Parathyroid adenoma (tissue), 2 donors: ENCODE data around the gene CRYGA.

Source experiments
- H2AFZ ChIP-seq: fragments of 300-600 bp; sonication (generic); one replicate; pipeline ENCODE4 v1.7.0; 2017; ENCODE audit warnings: antibody characterized with exemption, mild to moderate bottlenecking
- H3K27ac ChIP-seq: fragments of 300-600 bp; sonication (generic); one replicate; pipeline ENCODE4 v1.7.0; 2017
- H3K27me3 ChIP-seq: fragments of 300-600 bp; sonication (generic); one replicate; pipeline ENCODE4 v1.7.0; 2017; ENCODE audit warnings: low read length; ENCODE audit not compliant: control insufficient read depth, insufficient read depth
- H3K36me3 ChIP-seq: fragments of 300-600 bp; sonication (generic); one replicate; pipeline ENCODE4 v1.7.0; 2017; ENCODE audit warnings: low read length; ENCODE audit not compliant: control insufficient read depth, insufficient read depth
- H3K4me1 ChIP-seq: fragments of 300-600 bp; sonication (generic); one replicate; pipeline ENCODE4 v1.7.0; 2017; ENCODE audit warnings: control low read depth
- H3K4me2 ChIP-seq: fragments of 300-600 bp; sonication (generic); one replicate; pipeline ENCODE4 v1.7.0; 2017; ENCODE audit warnings: low read length
- H3K4me3 ChIP-seq: fragments of 300-600 bp; sonication (generic); one replicate; pipeline ENCODE4 v1.7.0; 2017; ENCODE audit warnings: low read depth, low read length
- H3K79me2 ChIP-seq: fragments of 300-600 bp; sonication (generic); one replicate; pipeline ENCODE4 v1.7.0; 2017; ENCODE audit warnings: control low read depth
- H3K9ac ChIP-seq: fragments of 300-600 bp; sonication (generic); one replicate; pipeline ENCODE4 v1.7.0; 2017; ENCODE audit warnings: mild to moderate bottlenecking
- H3K9me3 ChIP-seq: fragments of 300-600 bp; sonication (generic); one replicate; pipeline ENCODE4 v1.7.0; 2017; ENCODE audit warnings: low read length; ENCODE audit not compliant: control insufficient read depth
- CTCF ChIP-seq: fragments of 300-600 bp; sonication (generic); IDR thresholded peaks from one replicate; pipeline ENCODE4 v1.7.0; 2017; ENCODE audit warnings: antibody characterized with exemption, mild to moderate bottlenecking
- donor health status: primary hyperparathyroidism.

Gene CRYGA

GRCh38 chr2:208183526-208183925 is 20.1 kb upstream of the CRYGA start:
- no peak overlapping the region for H2AFZ ChIP-seq
- no peaks in the 10 kb centered on the region for H3K27me3 ChIP-seq
- no peaks in the 10 kb centered on the region for H3K79me2 ChIP-seq
- H3K4me2 ChIP-seq, result no peak overlapping the region
- no peak overlapping the region for H3K27ac ChIP-seq
- no peak overlapping the region for H3K4me3 ChIP-seq
- no peaks in the 10 kb centered on the region for H3K9me3 ChIP-seq
- no peak overlapping the region for H3K9ac ChIP-seq
- no peak for TF ChIP-seq CTCF
- H3K36me3 ChIP-seq, result no peaks in the 10 kb centered on the region
- no peaks in the 10 kb centered on the region for H3K4me1 ChIP-seq

DNA sequence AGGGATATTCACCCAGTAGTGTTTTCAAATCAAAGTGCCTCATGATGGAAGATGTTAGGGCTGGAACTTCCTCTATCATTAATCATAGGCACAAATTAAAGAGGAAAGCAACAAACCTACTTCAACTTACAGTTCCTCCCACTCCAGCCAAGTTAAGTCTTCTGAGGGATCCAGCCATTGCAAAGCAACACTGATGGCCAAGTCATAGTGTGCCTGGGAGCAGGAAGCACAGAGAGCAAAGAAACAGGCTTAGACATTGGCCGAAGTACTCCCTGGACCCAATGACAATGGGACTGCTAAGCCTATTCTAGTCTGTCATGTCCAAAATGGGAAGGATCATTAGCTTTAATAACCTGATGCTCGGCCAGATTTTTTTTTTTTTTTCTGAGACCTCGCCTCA is 19.4 kb upstream of the CRYGA start:
- Histone ChIP-seq H3K4me1 (no peaks in the 10 kb centered on the region), H3K79me2 (no peaks in the 10 kb centered on the region), H3K4me2 (no peak overlapping the region), H2AFZ (no peak overlapping the region), H3K9me3 (no peaks in the 10 kb centered on the region), H3K4me3 (no peak overlapping the region), H3K27me3 (no peaks in the 10 kb centered on the region), H3K27ac (no peak overlapping the region), H3K36me3 (no peaks in the 10 kb centered on the region), H3K9ac (no peak overlapping the region)
- TF ChIP-seq CTCF, result no peak

GRCh38 chr2:208179028-208179609 is 15.7 kb upstream of the CRYGA start:
- TF ChIP-seq CTCF, result no peak
- Histone ChIP-seq H3K27ac (no peak overlapping the region), H3K36me3 (no peaks in the 10 kb centered on the region), H3K9me3 (no peaks in the 10 kb centered on the region), H3K4me1 (no peaks in the 10 kb centered on the region), H3K9ac (no peak overlapping the region), H3K4me2 (no peak overlapping the region), H2AFZ (no peak overlapping the region), H3K4me3 (no peak overlapping the region), H3K27me3 (no peaks in the 10 kb centered on the region), H3K79me2 (no peaks in the 10 kb centered on the region)

DNA sequence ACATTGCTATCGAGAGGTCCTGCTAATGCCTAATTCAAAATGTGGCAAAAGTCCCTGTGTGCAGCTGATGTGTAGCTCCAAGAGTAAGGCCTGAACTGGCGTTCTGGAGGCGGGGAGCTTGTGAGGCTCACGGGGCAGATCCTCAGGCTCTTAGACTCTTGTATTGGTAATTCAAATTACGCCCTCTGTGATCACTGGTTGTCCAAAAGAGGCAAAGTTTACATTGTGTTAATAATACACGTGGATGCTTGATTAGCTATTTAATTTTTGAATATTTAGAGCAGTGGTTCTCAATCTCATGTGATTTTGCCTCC is 12.4 kb upstream of the CRYGA start:
- TF ChIP-seq CTCF, result no peak
- no peaks in the 10 kb centered on the region for H3K36me3 ChIP-seq
- H3K27me3 ChIP-seq, result no peaks in the 10 kb centered on the region
- H3K4me2 ChIP-seq, result no peak overlapping the region
- no peak overlapping the region for H3K27ac ChIP-seq
- H2AFZ ChIP-seq, result no peak overlapping the region
- H3K79me2 ChIP-seq, result no peaks in the 10 kb centered on the region
- H3K9me3 ChIP-seq, result no peaks in the 10 kb centered on the region
- H3K4me1 ChIP-seq, result no peaks in the 10 kb centered on the region
- H3K4me3 ChIP-seq, result no peak overlapping the region
- no peak overlapping the region for H3K9ac ChIP-seq

DNA sequence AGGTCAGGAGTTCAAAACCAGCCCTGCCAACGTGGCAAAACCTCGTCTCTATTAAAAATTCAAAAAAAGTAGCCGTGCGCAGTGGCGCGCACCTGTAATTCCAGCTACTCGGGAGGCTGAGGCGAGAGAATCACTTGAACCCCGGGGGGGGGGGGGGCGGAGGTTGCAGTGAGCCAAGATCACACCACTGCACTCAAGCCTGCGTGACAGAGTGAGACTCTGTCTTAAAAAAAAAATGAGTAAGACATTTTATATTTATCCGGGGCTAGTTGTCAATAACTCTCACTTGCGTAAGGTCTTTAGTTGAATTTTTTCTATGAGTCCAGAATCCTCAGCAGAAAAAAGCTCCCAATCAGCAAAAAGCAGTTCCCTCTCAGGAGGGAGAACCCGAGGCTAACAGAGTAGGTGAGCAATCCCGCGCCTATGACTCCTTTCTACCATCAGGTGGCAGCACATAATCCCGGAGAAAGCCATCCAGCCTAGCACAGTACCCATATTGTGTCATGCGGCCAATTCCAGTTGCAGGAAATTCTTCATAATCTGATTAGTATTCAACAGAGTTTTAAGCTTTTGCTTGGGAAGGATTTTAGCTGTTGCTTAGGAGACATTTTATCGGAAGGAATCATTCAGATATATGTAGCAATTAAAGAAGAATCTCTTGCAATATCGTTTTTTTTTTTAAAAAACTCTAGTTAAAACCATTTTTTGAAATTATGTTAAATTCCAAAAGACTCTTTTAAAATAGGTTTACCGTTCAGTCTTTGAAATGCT is 11.9 kb upstream of the CRYGA start:
- H3K9ac ChIP-seq, result no peak overlapping the region

More for the DNA sequence above, 11.9 kb upstream of the CRYGA start:
- Histone ChIP-seq H3K9me3 (no peaks in the 10 kb centered on the region), H3K4me2 (peak overlapping the region; percentile 38), H3K79me2 (no peaks in the 10 kb centered on the region), H3K36me3 (no peaks in the 10 kb centered on the region), H3K4me3 (peak overlapping the region; percentile 31), H3K27ac (no peak overlapping the region), H3K4me1 (no peaks in the 10 kb centered on the region), H3K27me3 (no peaks in the 10 kb centered on the region), H2AFZ (no peak overlapping the region)
- peak; percentile 87 for TF ChIP-seq CTCF
